MCF 10A (cell line): Measurements from ENCODE around the gene MEA1. TPM values are rescaled to one million over a fixed set of nuclear protein-coding genes. Genes with fewer than 3 reads are reported as not detected.

Source experiments
- BruUV-seq: library from RNA; stranded (reverse); fragments of 400-500 nt; replicated peaks from 2 replicates; lab custom pipeline; 2021; lab: Mats Ljungman, UMichigan
- CTCF ChIA-PET: fragments of 300-600 bp; sonication (Branson Sonifier 250); formaldehyde crosslinking; extraction: SDS; loops from one replicate; lab custom pipeline; 2021; ENCODE audit warnings: antibody characterized with exemption, inconsistent platforms; lab: Yijun Ruan, JAX
- POLR2A ChIA-PET: fragments of 300-600, 350-650 bp; sonication (Branson Sonifier 250); formaldehyde crosslinking; extraction: SDS; loops from one replicate; lab custom pipeline; 2020; ENCODE audit warnings: antibody characterized with exemption, inconsistent platforms; lab: Yijun Ruan, JAX
- DNase-seq: peaks from one replicate; pipeline ENCODE4 v3.0.0-alpha.2; 2018; ENCODE audit not compliant: unreplicated experiment
- H3K27ac Mint-ChIP-seq: one replicate; pipeline ENCODE4 v1.8.0; 2022; ENCODE audit warnings: mild to moderate bottlenecking, low read depth, mixed read lengths; ENCODE audit not compliant: unreplicated experiment
- H3K27me3 Mint-ChIP-seq: one replicate; pipeline ENCODE4 v1.8.0; 2022; ENCODE audit warnings: mixed read lengths; ENCODE audit not compliant: insufficient read depth, unreplicated experiment
- H3K36me3 Mint-ChIP-seq: one replicate; pipeline ENCODE4 v1.8.0; 2022; ENCODE audit warnings: mild to moderate bottlenecking, moderate library complexity, mixed read lengths; ENCODE audit not compliant: insufficient read depth, unreplicated experiment
- H3K4me1 Mint-ChIP-seq: one replicate; pipeline ENCODE4 v1.8.0; 2022; ENCODE audit warnings: mixed read lengths; ENCODE audit not compliant: insufficient read depth, unreplicated experiment
- H3K4me3 Mint-ChIP-seq: one replicate; pipeline ENCODE4 v1.8.0; 2022; ENCODE audit warnings: mild to moderate bottlenecking, moderate library complexity, mixed read lengths; ENCODE audit not compliant: unreplicated experiment
- H3K9me3 Mint-ChIP-seq: one replicate; pipeline ENCODE4 v1.8.0; 2022; ENCODE audit warnings: mixed read lengths; ENCODE audit not compliant: unreplicated experiment
- intact Hi-C: fragments of 100-400 bp; cut with micrococcal nuclease; formaldehyde crosslinking; loops from 2 replicates; pipeline ENCODE4 v1.14.1; 2022
- total RNA-seq: library from RNA; stranded (reverse); gene quantifications from 2 replicates; pipeline ENCODE4 v1.2.3, GENCODE V29; 2022
- TF ChIP-seq, protein P1 (sequence below): fragments of 200-600 bp; IDR thresholded peaks from one replicate; pipeline ENCODE4 v1.8.0; 2022; ENCODE audit warnings: antibody characterized with exemption, mild to moderate bottlenecking; ENCODE audit not compliant: unreplicated experiment

The MEA1 gene
- total RNA-seq, 1 experiment from 2014 or later, result 71.8 TPM

- intact Hi-C loops, result loop anchor here (5.0 kb wide), 1 partner anchor 36 kb away; the partner anchor contains the start of gene CNPY3
- peaks cover 29% of the 10 kb centered on the region for H3K36me3 Mint-ChIP-seq
- H3K27ac Mint-ChIP-seq, result no peak overlapping the region
- H3K4me1 Mint-ChIP-seq, result peaks cover 7% of the 10 kb centered on the region
- H3K9me3 Mint-ChIP-seq, result no peaks in the 10 kb centered on the region
- BruUV-seq, result no TSS peak
- H3K4me3 Mint-ChIP-seq, result no peak overlapping the region
- ChIA-PET POLR2A (no interaction called here), CTCF (interaction anchor here (0.6 to 1.7 kb wide), 3 partner anchors 11 to 24 kb away, joined by 3 to 11 read pairs (median 3); no protein-coding TSS in a partner anchor)
- DNase-seq, result no peak
- TF ChIP-seq, protein P1, sequence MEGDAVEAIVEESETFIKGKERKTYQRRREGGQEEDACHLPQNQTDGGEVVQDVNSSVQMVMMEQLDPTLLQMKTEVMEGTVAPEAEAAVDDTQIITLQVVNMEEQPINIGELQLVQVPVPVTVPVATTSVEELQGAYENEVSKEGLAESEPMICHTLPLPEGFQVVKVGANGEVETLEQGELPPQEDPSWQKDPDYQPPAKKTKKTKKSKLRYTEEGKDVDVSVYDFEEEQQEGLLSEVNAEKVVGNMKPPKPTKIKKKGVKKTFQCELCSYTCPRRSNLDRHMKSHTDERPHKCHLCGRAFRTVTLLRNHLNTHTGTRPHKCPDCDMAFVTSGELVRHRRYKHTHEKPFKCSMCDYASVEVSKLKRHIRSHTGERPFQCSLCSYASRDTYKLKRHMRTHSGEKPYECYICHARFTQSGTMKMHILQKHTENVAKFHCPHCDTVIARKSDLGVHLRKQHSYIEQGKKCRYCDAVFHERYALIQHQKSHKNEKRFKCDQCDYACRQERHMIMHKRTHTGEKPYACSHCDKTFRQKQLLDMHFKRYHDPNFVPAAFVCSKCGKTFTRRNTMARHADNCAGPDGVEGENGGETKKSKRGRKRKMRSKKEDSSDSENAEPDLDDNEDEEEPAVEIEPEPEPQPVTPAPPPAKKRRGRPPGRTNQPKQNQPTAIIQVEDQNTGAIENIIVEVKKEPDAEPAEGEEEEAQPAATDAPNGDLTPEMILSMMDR, result no peak
- H3K27me3 Mint-ChIP-seq, result no peaks in the 10 kb centered on the region
These were observed 50.4 kb downstream of the MEA1 start for GRCh38 chr6:42963179-42963854.

GRCh38 chr6:42962502-42963178, 51.1 kb downstream of the MEA1 start:
- intact Hi-C loops, result loop anchor here (5.0 kb wide), 1 partner anchor 35 kb away; the partner anchor contains the start of gene CNPY3
- no TSS peak for BruUV-seq
- Mint-ChIP-seq H3K4me1 (peaks cover 7% of the 10 kb centered on the region), H3K27me3 (no peaks in the 10 kb centered on the region), H3K36me3 (peaks cover 29% of the 10 kb centered on the region), H3K27ac (no peak overlapping the region), H3K9me3 (no peaks in the 10 kb centered on the region), H3K4me3 (no peak overlapping the region)
- ChIA-PET CTCF (interaction anchor here (0.6 kb wide), 2 partner anchors 25 to 81 kb away, joined by 3 to 5 read pairs; no protein-coding TSS in a partner anchor), POLR2A (interaction anchor here (2.8 to 3.4 kb wide), 2 partner anchors 10 to 16 kb away, joined by 5 to 25 read pairs; partner anchors contain the start of gene PEX6)
- TF ChIP-seq, protein P1, result no peak
- no peak for DNase-seq

- intact Hi-C loops, result loop anchor here (5.0 kb wide), 1 partner anchor 35 kb away; the partner anchor contains the start of gene CNPY3
- H3K27ac Mint-ChIP-seq, result no peak overlapping the region
- TF ChIP-seq, protein P1, result no peak
- no peaks in the 10 kb centered on the region for H3K27me3 Mint-ChIP-seq
- no peak overlapping the region for H3K4me3 Mint-ChIP-seq
- H3K9me3 Mint-ChIP-seq, result no peaks in the 10 kb centered on the region
- H3K36me3 Mint-ChIP-seq, result peaks cover 29% of the 10 kb centered on the region
- POLR2A ChIA-PET, result interaction anchor here (2.8 to 3.4 kb wide), 2 partner anchors 10 to 17 kb away, joined by 5 to 25 read pairs; partner anchors contain the start of gene PEX6
- no peak for DNase-seq
- CTCF ChIA-PET, result interaction anchor here (0.6 kb wide), 1 partner anchor 1260 kb away, joined by 3 read pairs; no protein-coding TSS in a partner anchor
- BruUV-seq, result no TSS peak
- H3K4me1 Mint-ChIP-seq, result peaks cover 7% of the 10 kb centered on the region
These were observed 51.6 kb downstream of the MEA1 start for GRCh38 chr6:42962096-42962495.

Other genes with a start within 250 kb of the MEA1 start
- gene BICRAL, start 231.9 kb downstream of the MEA1 start, total RNA-seq, result 8.4 and 9.8 TPM in 2 replicates
- 121 and 123 TPM in 2 replicates for gene RPL7L1, start 134.3 kb downstream of the MEA1 start, total RNA-seq
- not detected in 2 replicates for gene PTCRA, start 97.9 kb downstream of the MEA1 start, total RNA-seq
- gene CNPY3, start 84.5 kb downstream of the MEA1 start, total RNA-seq, result 21.9 and 22.5 TPM in 2 replicates
- 0.30 TPM in 1 of 2 replicates, not detected in the other for gene GNMT, start 53.2 kb downstream of the MEA1 start, total RNA-seq
- gene PEX6, start 34.8 kb downstream of the MEA1 start, total RNA-seq, result 25.8 and 34.0 TPM in 2 replicates
- gene PPP2R5D, start 29.4 kb downstream of the MEA1 start, total RNA-seq, result 16.5 and 17.9 TPM in 2 replicates
- 35.6 and 39.2 TPM in 2 replicates for gene KLHDC3, start 303 bp upstream of the MEA1 start, total RNA-seq
- 72.8 and 80.4 TPM in 2 replicates for gene RRP36, start 7.7 kb upstream of the MEA1 start, total RNA-seq
- gene CUL7, start 39.9 kb upstream of the MEA1 start, total RNA-seq, result 22.7 and 31.4 TPM in 2 replicates
- 155 and 174 TPM in 2 replicates for gene MRPL2, start 45.5 kb upstream of the MEA1 start, total RNA-seq
- gene KLC4, start 45.7 kb upstream of the MEA1 start, total RNA-seq, result 17.5 and 23.4 TPM in 2 replicates
- 42.6 and 48.4 TPM in 2 replicates for gene PTK7, start 62.4 kb upstream of the MEA1 start, total RNA-seq
- gene SRF, start 157.3 kb upstream of the MEA1 start, total RNA-seq, result 29.7 and 32.1 TPM in 2 replicates
- gene CUL9, start 168.2 kb upstream of the MEA1 start, total RNA-seq, result 39.6 and 42.8 TPM in 2 replicates
- gene DNPH1, start 215.5 kb upstream of the MEA1 start, total RNA-seq, result 52.5 and 91.0 TPM in 2 replicates
- gene TTBK1, start 229.5 kb upstream of the MEA1 start, total RNA-seq, result not detected in 2 replicates